ENCODE results near the gene RTL10.

- TF ChIP-seq POLR2A (IDR thresholded peaks at IDR 0.05; ENCODE audit: extremely low read depth, insufficient read length) (no peak), MYC (IDR thresholded peaks at IDR 0.05; ENCODE audit: low read depth, low read length) (no peak)
Observed at GRCh38 chr22:19845054-19845722, 9.5 kb downstream of the RTL10 start.

Measured in NB4 (cell line).